Measurements from ENCODE around the gene TRPV3.

Gene TRPV3

GRCh38 chr17:3507071-3507470 is 50.5 kb downstream of the TRPV3 start:
- no peak for DNase-seq (ENCODE audit: low spot score)
- no peak for TF ChIP-seq CTCF (IDR thresholded peaks at IDR 0.05; ENCODE audit: extremely low read depth, missing control alignments)

- TF ChIP-seq CTCF (IDR thresholded peaks at IDR 0.05; ENCODE audit: extremely low read depth, missing control alignments), result no peak
- DNase-seq (ENCODE audit: low spot score), result no peak
Observed at GRCh38 chr17:3506054-3506453, 51.6 kb downstream of the TRPV3 start.

- no peak for TF ChIP-seq CTCF (IDR thresholded peaks at IDR 0.05; ENCODE audit: extremely low read depth, missing control alignments)
- DNase-seq (ENCODE audit: low spot score), result no peak
Observed at GRCh38 chr17:3505008-3505407, 52.6 kb downstream of the TRPV3 start.

- no peak for TF ChIP-seq CTCF (IDR thresholded peaks at IDR 0.05; ENCODE audit: extremely low read depth, missing control alignments)
- no peak for DNase-seq (ENCODE audit: low spot score)
Observed at GRCh38 chr17:3503285-3503684, 54.3 kb downstream of the TRPV3 start.

GRCh38 chr17:3502466-3502865 is 55.1 kb downstream of the TRPV3 start:
- TF ChIP-seq CTCF (IDR thresholded peaks at IDR 0.05; ENCODE audit: extremely low read depth, missing control alignments), result no peak
- no peak for DNase-seq (ENCODE audit: low spot score)

- no peak for DNase-seq (ENCODE audit: low spot score)
- no peak for TF ChIP-seq CTCF (IDR thresholded peaks at IDR 0.05; ENCODE audit: extremely low read depth, missing control alignments)
Observed at GRCh38 chr17:3501344-3501743, 56.3 kb downstream of the TRPV3 start.

GRCh38 chr17:3497101-3497500 is 60.5 kb downstream of the TRPV3 start:
- no peak for TF ChIP-seq CTCF (IDR thresholded peaks at IDR 0.05; ENCODE audit: extremely low read depth, missing control alignments)
- DNase-seq (ENCODE audit: low spot score), result no peak
